Karpas-422 (cell line): ENCODE results near the gene TCP11. TPM values are rescaled to one million over a fixed set of nuclear protein-coding genes. Genes with fewer than 3 reads are reported as not detected.

Experiments
- DNase-seq: peaks from one replicate; pipeline ENCODE4 v3.0.0-alpha.2; 2015
- H2AFZ ChIP-seq: fragments of 200-600 bp; sonication (generic); 2 replicates; pipeline ENCODE4 v1.6.1; 2014; ENCODE audit warnings: antibody characterized with exemption, low read length, mixed read lengths
- H3K27ac ChIP-seq: fragments of 200-600 bp; sonication (generic); 2 replicates; pipeline ENCODE4 v1.5.1; 2014; ENCODE audit warnings: mild to moderate bottlenecking, low read length, moderate library complexity
- H3K27me3 ChIP-seq: fragments of 200-600 bp; sonication (generic); 2 replicates; pipeline ENCODE4 v1.6.1; 2014; ENCODE audit warnings: low read length, mixed read lengths
- H3K36me3 ChIP-seq: fragments of 200-600 bp; sonication (generic); 2 replicates; pipeline ENCODE4 v1.6.1; 2014; ENCODE audit warnings: low read length, mixed read lengths; ENCODE audit not compliant: insufficient read depth
- H3K4me1 ChIP-seq: fragments of 200-600 bp; sonication (generic); 2 replicates; pipeline ENCODE4 v1.6.1; 2014; ENCODE audit warnings: mild to moderate bottlenecking, low read length, mixed read lengths
- H3K4me2 ChIP-seq: fragments of 200-600 bp; sonication (generic); 2 replicates; pipeline ENCODE4 v1.6.1; 2014; ENCODE audit warnings: low read length, low read depth, mild to moderate bottlenecking; ENCODE audit not compliant: poor library complexity, severe bottlenecking
- H3K4me3 ChIP-seq: fragments of 200-600 bp; sonication (generic); 2 replicates; pipeline ENCODE4 v1.5.1; 2014; ENCODE audit warnings: mild to moderate bottlenecking, antibody characterized with exemption, low read length, mixed read lengths
- H3K79me2 ChIP-seq: fragments of 200-600 bp; sonication (generic); 2 replicates; pipeline ENCODE4 v1.6.1; 2014; ENCODE audit warnings: mild to moderate bottlenecking, low read length, mixed read lengths
- H3K9ac ChIP-seq: fragments of 200-600 bp; sonication (generic); 2 replicates; pipeline ENCODE4 v1.6.0; 2014; ENCODE audit warnings: low read length
- H3K9me2 ChIP-seq: fragments of 200-600 bp; sonication (generic), shearing (Covaris generic); replicated peaks from 2 replicates; pipeline ENCODE4 v1.6.0; 2014; ENCODE audit warnings: mild to moderate bottlenecking, low read length, moderate library complexity; ENCODE audit not compliant: insufficient read depth
- H3K9me3 ChIP-seq: fragments of 300-700, 200-600 bp; sonication (generic); 2 replicates; pipeline ENCODE4 v1.6.1; 2014; ENCODE audit warnings: low read length, mixed read lengths
- H4K20me1 ChIP-seq: fragments of 200-600 bp; sonication (generic); 2 replicates; pipeline ENCODE4 v1.6.1; 2014; ENCODE audit warnings: mild to moderate bottlenecking, antibody characterized with exemption, low read length, low read depth; ENCODE audit not compliant: insufficient read depth
- total RNA-seq: library from RNA; depleted of rRNA; stranded (reverse); fragments of >200 nt; shearing (Covaris generic); gene quantifications from 2 replicates; pipeline ENCODE4 v1.2.3, GENCODE V29; 2014; ENCODE audit warnings: low replicate concordance

Gene TCP11
- total RNA-seq, 1 experiment from 2014 or later, result not detected

GRCh38 chr6:35161266-35161665 is 20.1 kb upstream of the TCP11 start:
- Histone ChIP-seq H3K36me3 (no peaks in the 10 kb centered on the region), H3K9me2 (no peaks in the 10 kb centered on the region), H3K79me2 (no peaks in the 10 kb centered on the region), H3K27me3 (no peaks in the 10 kb centered on the region), H3K9me3 (no peaks in the 10 kb centered on the region), H3K4me1 (no peaks in the 10 kb centered on the region), H3K4me3 (no peak overlapping the region), H4K20me1 (no peaks in the 10 kb centered on the region), H3K27ac (no peak overlapping the region), H3K4me2 (no peak overlapping the region), H2AFZ (no peak overlapping the region), H3K9ac (no peak overlapping the region)
- no peak for DNase-seq

- H3K4me3 ChIP-seq, result no peak overlapping the region
- no peak overlapping the region for H3K9ac ChIP-seq
- H3K9me2 ChIP-seq, result no peaks in the 10 kb centered on the region
- H3K9me3 ChIP-seq, result no peaks in the 10 kb centered on the region
- H3K79me2 ChIP-seq, result no peaks in the 10 kb centered on the region
- H3K4me1 ChIP-seq, result no peaks in the 10 kb centered on the region
- H3K27ac ChIP-seq, result no peak overlapping the region
- H3K27me3 ChIP-seq, result no peaks in the 10 kb centered on the region
- H4K20me1 ChIP-seq, result no peaks in the 10 kb centered on the region
- DNase-seq, result no peak
- no peak overlapping the region for H2AFZ ChIP-seq
- no peaks in the 10 kb centered on the region for H3K36me3 ChIP-seq
- no peak overlapping the region for H3K4me2 ChIP-seq
Observed at GRCh38 chr6:35160642-35161041, 19.5 kb upstream of the TCP11 start.

GRCh38 chr6:35158520-35158919 is 17.4 kb upstream of the TCP11 start:
- no peak overlapping the region for H3K9ac ChIP-seq
- H3K27me3 ChIP-seq, result no peaks in the 10 kb centered on the region
- no peaks in the 10 kb centered on the region for H3K4me1 ChIP-seq
- no peaks in the 10 kb centered on the region for H3K36me3 ChIP-seq
- H4K20me1 ChIP-seq, result no peaks in the 10 kb centered on the region
- no peaks in the 10 kb centered on the region for H3K9me2 ChIP-seq
- no peaks in the 10 kb centered on the region for H3K9me3 ChIP-seq
- no peak overlapping the region for H3K27ac ChIP-seq
- no peak overlapping the region for H3K4me2 ChIP-seq
- H2AFZ ChIP-seq, result no peak overlapping the region
- H3K79me2 ChIP-seq, result no peaks in the 10 kb centered on the region
- no peak for DNase-seq
- H3K4me3 ChIP-seq, result no peak overlapping the region

- H3K9me3 ChIP-seq, result no peaks in the 10 kb centered on the region
- no peaks in the 10 kb centered on the region for H3K36me3 ChIP-seq
- H3K79me2 ChIP-seq, result no peaks in the 10 kb centered on the region
- no peaks in the 10 kb centered on the region for H4K20me1 ChIP-seq
- H3K4me3 ChIP-seq, result no peak overlapping the region
- H3K27me3 ChIP-seq, result no peaks in the 10 kb centered on the region
- no peak overlapping the region for H2AFZ ChIP-seq
- DNase-seq, result no peak
- no peak overlapping the region for H3K27ac ChIP-seq
- H3K9me2 ChIP-seq, result no peaks in the 10 kb centered on the region
- H3K9ac ChIP-seq, result no peak overlapping the region
- H3K4me2 ChIP-seq, result no peak overlapping the region
- H3K4me1 ChIP-seq, result no peaks in the 10 kb centered on the region
Observed at GRCh38 chr6:35154947-35155346, 13.8 kb upstream of the TCP11 start.

GRCh38 chr6:35154262-35154661 is 13.1 kb upstream of the TCP11 start:
- H3K4me1 ChIP-seq, result no peaks in the 10 kb centered on the region
- H3K9me3 ChIP-seq, result no peaks in the 10 kb centered on the region
- H3K27ac ChIP-seq, result no peak overlapping the region
- H3K4me3 ChIP-seq, result no peak overlapping the region
- no peak overlapping the region for H3K4me2 ChIP-seq
- no peaks in the 10 kb centered on the region for H3K27me3 ChIP-seq
- H3K9me2 ChIP-seq, result no peaks in the 10 kb centered on the region
- no peaks in the 10 kb centered on the region for H3K79me2 ChIP-seq
- H4K20me1 ChIP-seq, result no peaks in the 10 kb centered on the region
- no peak overlapping the region for H3K9ac ChIP-seq
- no peaks in the 10 kb centered on the region for H3K36me3 ChIP-seq
- DNase-seq, result no peak
- no peak overlapping the region for H2AFZ ChIP-seq

- Histone ChIP-seq H3K4me2 (no peak overlapping the region), H4K20me1 (no peaks in the 10 kb centered on the region), H3K9me3 (no peaks in the 10 kb centered on the region), H3K36me3 (no peaks in the 10 kb centered on the region), H3K4me1 (no peaks in the 10 kb centered on the region), H2AFZ (no peak overlapping the region), H3K79me2 (no peaks in the 10 kb centered on the region), H3K9ac (no peak overlapping the region), H3K27ac (no peak overlapping the region), H3K4me3 (no peak overlapping the region), H3K9me2 (no peaks in the 10 kb centered on the region), H3K27me3 (no peaks in the 10 kb centered on the region)
- no peak for DNase-seq
Observed at GRCh38 chr6:35152067-35152707, 11.0 kb upstream of the TCP11 start.

- no peak for DNase-seq
- H3K9ac ChIP-seq, result no peak overlapping the region
- no peaks in the 10 kb centered on the region for H3K79me2 ChIP-seq
- no peaks in the 10 kb centered on the region for H3K27me3 ChIP-seq
- H3K9me2 ChIP-seq, result no peaks in the 10 kb centered on the region
- no peaks in the 10 kb centered on the region for H3K9me3 ChIP-seq
- H2AFZ ChIP-seq, result no peak overlapping the region
- no peaks in the 10 kb centered on the region for H3K4me1 ChIP-seq
- H3K27ac ChIP-seq, result no peak overlapping the region
- H4K20me1 ChIP-seq, result no peaks in the 10 kb centered on the region
- H3K36me3 ChIP-seq, result no peaks in the 10 kb centered on the region
- no peak overlapping the region for H3K4me2 ChIP-seq
- no peak overlapping the region for H3K4me3 ChIP-seq
Observed at GRCh38 chr6:35151466-35151865, 10.3 kb upstream of the TCP11 start.

GRCh38 chr6:35149891-35150566 is 8.9 kb upstream of the TCP11 start:
- no peaks in the 10 kb centered on the region for H3K79me2 ChIP-seq
- H3K9ac ChIP-seq, result no peak overlapping the region
- DNase-seq, result no peak
- H3K27ac ChIP-seq, result no peak overlapping the region
- no peaks in the 10 kb centered on the region for H3K9me2 ChIP-seq
- no peaks in the 10 kb centered on the region for H4K20me1 ChIP-seq
- no peak overlapping the region for H3K4me2 ChIP-seq
- H3K9me3 ChIP-seq, result no peaks in the 10 kb centered on the region
- no peaks in the 10 kb centered on the region for H3K4me1 ChIP-seq
- H3K36me3 ChIP-seq, result no peaks in the 10 kb centered on the region
- no peaks in the 10 kb centered on the region for H3K27me3 ChIP-seq
- no peak overlapping the region for H2AFZ ChIP-seq
- no peak overlapping the region for H3K4me3 ChIP-seq
